Measurements from ENCODE around the gene PEMT.

DNA sequence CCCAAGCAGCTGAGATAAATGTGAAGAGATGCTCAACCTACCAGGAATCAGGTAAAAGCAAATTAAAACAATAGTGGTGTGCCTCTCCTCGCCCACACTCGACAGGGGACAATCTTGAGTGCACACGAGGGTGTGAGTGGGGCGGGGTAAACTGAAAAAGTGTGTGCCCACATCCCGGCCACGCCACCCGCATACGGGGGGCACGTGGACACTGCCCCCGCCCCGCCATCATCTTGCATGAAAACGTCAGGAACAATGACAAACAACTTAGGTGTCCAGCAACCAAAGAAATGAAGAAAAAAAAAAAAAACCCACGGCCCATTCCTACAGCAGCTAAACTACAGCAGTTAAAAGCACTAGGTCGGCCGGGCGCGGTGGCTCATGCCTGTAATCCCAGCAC is 14.1 kb downstream of the PEMT start:
- TF ChIP-seq, protein P1, sequence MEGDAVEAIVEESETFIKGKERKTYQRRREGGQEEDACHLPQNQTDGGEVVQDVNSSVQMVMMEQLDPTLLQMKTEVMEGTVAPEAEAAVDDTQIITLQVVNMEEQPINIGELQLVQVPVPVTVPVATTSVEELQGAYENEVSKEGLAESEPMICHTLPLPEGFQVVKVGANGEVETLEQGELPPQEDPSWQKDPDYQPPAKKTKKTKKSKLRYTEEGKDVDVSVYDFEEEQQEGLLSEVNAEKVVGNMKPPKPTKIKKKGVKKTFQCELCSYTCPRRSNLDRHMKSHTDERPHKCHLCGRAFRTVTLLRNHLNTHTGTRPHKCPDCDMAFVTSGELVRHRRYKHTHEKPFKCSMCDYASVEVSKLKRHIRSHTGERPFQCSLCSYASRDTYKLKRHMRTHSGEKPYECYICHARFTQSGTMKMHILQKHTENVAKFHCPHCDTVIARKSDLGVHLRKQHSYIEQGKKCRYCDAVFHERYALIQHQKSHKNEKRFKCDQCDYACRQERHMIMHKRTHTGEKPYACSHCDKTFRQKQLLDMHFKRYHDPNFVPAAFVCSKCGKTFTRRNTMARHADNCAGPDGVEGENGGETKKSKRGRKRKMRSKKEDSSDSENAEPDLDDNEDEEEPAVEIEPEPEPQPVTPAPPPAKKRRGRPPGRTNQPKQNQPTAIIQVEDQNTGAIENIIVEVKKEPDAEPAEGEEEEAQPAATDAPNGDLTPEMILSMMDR (IDR thresholded peaks at IDR 0.05; ENCODE audit: low read length), result no peak
- no peak for TF ChIP-seq EZH2 (optimal IDR thresholded peaks at IDR 0.05; ENCODE audit: low read depth, low read length)

All from MM.1S (cell line).